Endometrial microvascular endothelial cells (primary cell): Measurements from ENCODE around the gene RGS19. TPM values are rescaled to one million over a fixed set of nuclear protein-coding genes. Genes with fewer than 3 reads are reported as not detected.

Experiments used
- in situ Hi-C: cut with HindIII; loops from 2 replicates; pipeline ENCODE4 v1.10.0; 2017; ENCODE audit warnings: low sequenced_read_pairs, low pct_unique_long_range_greater_than_20kb; ENCODE audit errors: inconsistent ontology term
- total RNA-seq: library from RNA; depleted of rRNA; stranded (reverse); fragments of >200 nt; gene quantifications from one replicate; pipeline ENCODE4 v1.2.3, GENCODE V29; 2015; ENCODE audit errors: inconsistent ontology term

RGS19 gene
- total RNA-seq, 1 donor from 2014 or later = 10.8 TPM

- in situ Hi-C loops = no loop called here
These were observed 1.7 kb upstream of the RGS19 start for GRCh38 chr20:64080813-64081623.

DNA sequence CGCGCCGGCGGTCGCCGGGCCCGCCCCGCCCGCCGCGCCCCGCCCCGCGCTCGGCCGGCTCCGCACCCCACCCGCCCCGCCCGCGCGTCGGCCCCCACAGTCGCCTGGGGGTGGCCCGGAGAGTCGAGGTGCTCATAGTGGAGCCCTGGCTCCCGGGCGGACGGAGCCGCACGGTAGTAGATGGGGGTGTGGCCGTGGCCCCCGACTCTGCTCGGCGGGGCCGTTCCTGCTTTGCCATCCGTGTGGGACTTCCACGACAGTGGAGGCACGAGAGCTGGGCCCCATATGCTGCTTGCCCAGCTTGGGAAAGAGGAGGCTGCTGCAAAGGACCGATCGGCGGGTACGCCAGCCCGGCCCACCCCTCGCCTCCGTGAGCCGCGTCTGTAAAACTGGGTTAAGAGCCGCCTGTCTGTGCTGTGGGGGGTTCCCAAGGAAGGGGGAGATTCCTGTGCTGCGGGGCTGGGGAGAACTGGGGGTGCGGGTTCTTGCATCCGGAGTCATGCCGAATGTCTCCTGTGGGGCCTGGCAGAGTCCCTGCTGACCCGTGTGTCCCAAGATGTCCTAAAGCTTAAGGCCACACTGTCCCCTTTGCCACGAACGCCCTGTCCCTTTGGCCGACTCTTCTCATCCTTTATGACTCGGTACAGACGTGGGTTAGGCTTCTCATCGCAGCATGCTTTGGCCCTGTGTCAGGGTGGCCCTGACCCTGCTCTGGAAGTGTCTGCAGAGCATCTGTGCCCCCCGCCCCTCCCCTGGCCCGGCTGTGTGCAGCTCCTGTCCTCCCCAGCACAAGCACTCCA lies 895 bp upstream of the RGS19 start, which contains the start of gene OPRL1:
Gene OPRL1, plus strand, starts transcription at position 70 of the 800 bp plus-strand sequence. CDS start 12,639 bp downstream, outside the sequence.
- in situ Hi-C loops = no loop called here

GRCh38 chr20:64078934-64079272 lies 415 bp downstream of the RGS19 start:
- in situ Hi-C loops = no loop called here

DNA sequence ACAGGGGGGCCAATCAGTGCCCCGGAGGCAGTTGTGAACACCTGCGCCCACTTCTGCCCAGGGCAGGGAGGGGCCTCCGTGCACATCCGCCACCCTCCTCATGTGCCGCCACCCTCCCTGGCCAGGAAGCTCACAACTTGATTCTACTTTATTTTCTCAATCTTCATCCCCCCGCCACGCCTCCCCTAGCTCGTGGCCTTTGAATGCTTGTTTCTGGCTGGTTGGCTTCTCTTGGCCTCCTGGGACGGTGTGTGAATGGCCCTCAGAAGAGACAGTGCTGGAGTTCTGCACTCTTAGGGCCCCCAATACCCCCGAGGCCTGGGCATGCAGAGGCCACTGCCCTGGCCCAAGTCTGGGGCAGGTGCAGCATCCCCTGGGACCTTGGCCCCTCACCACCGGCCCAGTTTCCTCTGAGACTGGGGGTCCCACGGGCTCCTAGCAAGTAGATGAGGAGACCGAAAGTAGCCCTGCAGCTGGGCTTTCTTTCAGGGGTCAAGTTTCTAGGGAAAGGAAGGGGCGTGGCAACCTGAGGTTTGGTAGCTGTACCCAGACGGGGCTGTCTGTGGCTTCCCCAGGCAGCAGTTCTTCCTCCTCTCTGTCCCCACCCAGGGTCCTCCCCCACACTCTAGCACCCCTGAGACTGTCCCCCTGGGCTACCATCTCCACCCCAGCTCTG lies 1.3 kb downstream of the RGS19 start:
- in situ Hi-C loops = no loop called here

- in situ Hi-C loops = no loop called here
These were observed 1.8 kb downstream of the RGS19 start for GRCh38 chr20:64077541-64077875.

DNA sequence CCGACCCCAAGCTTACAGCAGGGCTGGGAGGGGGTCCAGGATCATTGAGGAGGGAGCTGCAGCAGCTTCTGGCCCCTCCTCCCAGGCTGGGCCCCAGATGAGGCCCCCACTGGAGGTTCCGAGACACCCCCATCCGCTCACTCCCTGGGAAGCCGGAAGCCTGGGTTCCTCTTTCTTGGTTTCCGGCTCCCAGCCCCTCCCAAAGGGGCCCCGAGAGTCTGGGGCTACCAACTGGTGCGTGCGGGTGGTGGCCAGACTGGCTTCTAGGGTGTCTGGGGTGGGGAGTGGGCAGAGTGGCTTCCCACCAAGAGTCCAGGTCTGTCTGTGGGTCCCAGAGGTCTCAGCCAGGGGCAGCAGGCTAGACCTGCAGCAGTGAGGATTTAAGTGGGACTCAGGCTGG lies 2.2 kb downstream of the RGS19 start:
- in situ Hi-C loops = no loop called here

DNA sequence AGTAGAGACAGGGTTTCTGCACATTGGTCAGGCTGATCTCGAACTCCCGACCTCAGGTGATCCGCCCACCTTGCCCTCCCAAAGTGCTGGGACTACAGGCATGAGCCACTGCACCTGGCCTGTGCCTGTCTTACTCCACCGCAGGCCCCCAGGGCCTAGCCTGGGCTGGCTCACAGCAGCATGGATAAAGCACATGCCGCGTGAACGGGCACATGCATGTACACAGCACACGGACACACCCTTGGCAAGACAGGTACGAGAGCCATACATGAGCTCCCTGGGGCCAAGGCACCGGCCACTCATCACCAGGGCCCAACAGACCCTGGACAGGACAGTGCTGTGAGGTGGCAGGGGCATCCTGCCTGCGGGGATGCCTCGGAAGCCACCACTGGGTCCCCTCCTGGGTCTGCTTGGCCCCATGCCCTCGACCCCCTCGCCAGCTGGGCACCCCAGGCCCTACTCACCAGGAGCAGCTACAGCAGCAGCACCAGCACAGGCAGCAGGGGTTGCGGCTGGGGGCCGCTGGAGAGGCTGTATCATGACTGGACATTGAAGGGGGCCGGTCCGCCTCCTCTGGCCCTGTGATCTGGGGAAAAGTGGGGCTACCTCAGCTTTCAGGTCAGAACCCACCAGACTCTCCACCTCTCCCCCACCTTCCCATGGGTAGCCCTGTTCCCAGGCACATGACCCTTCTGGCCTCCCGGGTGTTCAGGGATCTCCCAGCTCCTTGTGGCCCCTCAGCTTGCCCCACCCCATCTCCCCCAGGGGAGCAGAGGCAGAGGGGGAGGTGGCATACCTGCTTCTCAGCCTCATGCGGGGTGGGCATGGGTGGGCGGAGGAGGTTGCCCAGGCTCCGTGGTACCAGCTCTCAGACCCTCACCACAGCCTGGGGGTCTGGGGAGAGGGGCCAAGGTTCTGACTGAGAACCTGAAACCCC lies 3.0 kb downstream of the RGS19 start:
- in situ Hi-C loops = no loop called here

DNA sequence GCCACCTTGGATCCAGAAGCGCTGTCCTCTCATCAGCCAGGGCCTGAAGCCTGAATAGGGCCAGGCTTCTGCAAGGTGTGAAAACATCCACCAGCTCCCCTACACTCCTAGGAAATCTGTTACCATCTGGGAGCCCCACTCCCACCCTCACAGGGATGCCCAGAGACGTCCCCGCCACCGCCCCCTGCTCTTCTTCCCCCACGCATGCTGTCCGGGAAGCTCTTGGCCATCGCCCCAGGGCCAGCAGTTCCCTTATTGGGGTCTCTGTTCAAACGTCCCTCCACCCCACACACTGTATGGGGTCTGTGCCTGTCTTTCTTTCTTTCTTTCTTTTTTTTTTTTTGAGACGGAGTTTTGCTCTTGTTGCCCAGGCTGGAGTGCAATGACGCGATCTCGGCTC lies 3.8 kb downstream of the RGS19 start:
- in situ Hi-C loops = no loop called here

GRCh38 chr20:64074963-64075362 lies 4.4 kb downstream of the RGS19 start:
- in situ Hi-C loops = no loop called here

GRCh38 chr20:64074184-64074789 lies 5.0 kb downstream of the RGS19 start:
- in situ Hi-C loops = no loop called here

DNA sequence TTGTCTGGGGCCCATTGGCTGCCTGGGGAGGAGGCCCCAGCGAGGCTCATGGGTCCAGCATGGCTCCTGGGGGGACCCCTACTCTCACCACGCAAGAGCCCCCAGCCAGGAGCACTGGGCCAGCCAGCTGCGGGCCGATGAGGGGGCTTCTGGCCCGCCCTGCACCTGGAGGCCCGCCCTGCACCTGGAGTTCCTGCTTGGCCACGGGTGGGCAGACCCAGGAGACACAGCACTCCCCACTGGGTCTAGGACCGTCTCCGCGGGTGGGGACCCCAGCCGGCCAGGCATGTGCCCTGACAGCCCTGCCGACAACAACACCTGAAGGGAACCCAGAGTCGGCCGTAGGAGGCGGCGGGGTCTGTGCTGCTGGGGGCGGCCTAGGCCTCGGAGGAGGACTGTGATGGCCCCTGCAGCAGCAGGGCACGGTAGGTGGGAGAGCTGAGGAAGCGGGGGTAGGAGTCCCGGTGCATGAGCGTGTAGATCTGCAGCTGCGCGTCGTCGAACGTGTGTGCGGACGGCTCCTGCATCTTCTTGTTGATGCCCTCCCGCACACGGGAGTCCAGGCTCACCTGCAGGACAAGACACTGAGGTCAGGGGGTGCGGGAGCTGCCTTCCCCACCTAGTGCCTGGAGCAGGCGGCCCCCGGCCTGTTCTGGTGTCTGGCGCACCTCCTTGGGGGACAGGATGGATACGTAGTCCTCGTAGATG lies 5.7 kb downstream of the RGS19 start:
- in situ Hi-C loops = no loop called here

DNA sequence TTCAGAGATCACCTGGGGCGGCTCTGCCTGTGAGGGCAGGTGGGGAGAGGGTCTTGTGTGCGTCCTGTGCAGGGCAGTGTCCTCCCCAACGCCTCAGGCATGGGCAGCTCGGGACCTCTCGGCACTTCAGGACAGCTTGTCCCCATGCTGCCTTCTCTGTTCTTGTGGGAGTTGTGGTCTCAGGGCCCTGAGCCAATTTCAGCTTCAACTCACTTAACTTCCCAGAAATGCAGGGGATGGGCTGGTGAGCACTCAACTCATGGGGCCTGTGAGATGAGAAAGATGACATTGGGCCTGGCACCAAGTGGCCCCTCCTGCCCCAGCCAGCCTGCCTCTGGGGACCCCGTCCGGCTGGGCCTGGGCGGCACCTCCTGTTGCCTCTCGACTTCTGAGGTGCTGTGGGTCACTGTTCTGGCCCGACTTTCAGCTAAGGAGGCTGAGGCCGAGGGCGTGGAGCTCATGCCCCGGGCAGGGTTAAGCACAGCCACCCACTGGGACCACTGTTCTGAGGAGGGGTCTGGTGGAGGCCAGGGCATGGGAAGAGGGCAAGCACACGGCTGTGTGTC lies 6.7 kb downstream of the RGS19 start:
- in situ Hi-C loops = no loop called here

GRCh38 chr20:64071341-64072332 lies 7.7 kb downstream of the RGS19 start:
- in situ Hi-C loops = no loop called here

DNA sequence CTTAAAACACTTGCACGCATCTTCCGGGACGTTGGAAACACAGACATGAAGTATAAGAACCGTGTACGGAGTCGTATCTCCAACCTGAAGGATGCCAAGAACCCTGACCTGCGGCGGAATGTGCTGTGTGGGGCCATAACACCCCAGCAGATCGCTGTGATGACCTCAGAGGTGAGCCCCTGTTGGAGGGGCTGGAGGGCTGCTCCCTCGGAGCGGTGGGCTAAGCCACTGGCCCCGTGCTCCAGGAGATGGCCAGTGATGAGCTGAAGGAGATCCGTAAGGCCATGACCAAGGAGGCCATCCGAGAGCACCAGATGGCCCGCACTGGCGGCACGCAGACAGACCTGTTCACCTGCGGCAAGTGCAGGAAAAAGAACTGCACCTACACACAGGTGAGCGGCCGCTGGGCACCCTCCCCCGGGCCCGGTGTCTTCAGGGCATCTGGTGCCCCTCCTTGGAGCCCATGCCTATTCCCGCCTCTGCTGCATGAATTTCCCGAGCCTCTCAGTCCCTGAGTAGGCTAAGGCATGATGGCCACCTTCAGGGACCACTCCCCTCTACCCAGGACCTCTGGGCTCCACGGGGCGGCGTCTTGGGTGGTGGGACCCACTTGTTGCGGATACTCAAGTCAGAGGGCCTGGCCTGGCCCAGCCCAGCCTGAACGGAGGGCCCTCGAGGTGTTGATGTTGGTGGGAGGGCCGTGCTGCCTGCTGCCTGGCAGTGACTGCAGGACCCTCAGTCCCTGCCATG lies 8.9 kb downstream of the RGS19 start:
- in situ Hi-C loops = no loop called here

DNA sequence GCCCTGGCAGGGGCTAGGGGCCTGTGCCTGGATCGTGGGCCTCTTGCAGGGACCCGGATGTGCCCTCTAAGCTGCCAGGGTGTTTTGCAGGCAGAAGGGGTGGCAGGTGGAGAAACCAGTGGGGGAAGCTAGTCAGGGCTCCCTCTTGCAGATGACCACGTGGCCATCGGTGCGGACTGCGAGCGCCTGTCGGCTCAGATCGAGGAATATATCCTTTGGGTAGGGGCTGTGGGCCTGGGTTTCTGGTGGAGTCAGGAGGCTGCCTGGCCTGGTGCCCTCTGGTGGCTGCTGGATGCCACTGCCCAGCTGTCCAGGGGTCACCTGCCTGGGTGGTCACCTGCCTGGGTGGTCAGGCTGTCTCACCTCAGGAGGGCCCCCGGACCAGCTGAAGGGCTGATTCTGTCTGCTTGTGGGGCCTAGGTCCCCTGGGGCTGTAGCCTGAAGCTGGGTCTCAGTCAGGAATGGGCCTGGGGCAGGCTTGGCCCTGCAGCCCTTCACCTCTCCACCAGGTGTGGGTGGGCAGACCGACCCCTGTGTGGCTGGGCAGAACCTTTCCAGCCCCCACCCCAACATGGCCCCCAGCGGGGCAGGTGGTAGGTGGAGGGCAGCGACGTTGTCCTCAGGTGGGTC lies 9.6 kb downstream of the RGS19 start:
- in situ Hi-C loops = no loop called here
